ENCODE measurements around the gene TRIM29.

TRIM29 gene

DNA sequence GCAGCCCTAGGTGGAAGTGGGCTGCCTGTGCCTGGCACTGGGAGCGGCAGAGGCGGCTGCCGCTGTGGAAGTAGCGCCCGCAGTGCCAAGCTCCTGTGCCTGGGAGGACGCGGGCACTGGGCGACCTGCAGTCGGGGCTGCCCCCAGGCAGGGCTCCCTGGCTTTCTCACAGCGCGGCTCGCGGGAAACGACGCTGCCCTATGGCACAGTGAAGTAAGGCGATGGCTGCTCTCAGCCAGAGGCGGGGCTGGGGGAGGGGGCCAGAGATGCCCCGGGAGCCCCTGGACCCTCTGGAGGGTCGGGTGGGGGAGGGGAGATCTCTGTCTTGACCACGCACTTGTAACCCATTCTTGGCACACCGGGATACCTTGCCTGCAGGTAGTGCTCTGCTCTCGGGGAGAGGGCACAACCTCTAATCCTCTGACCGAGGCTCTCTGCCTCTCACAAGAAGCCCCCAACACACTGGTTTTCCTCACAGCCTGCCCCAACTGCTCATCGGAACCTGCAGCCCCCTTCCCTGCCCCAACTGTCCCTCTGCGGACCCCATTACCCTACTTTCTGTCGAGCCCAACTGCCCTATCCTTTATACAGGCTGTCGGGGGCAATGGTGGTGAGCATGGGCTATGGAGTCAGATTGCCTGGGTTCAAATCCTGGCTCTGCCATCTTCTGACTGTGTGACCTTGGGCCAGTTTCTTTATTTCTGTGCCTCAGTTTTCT lies 32.2 kb upstream of the TRIM29 start:
- Histone ChIP-seq H3K36me3 (ENCODE audit: control insufficient read depth in 1 of 2, insufficient read depth in 2 of 2, low read depth in 1 of 2, low read length in 2 of 2) (no peaks in the 10 kb centered on the region), H2BK15ac (ENCODE audit: low read depth, poor library complexity, severe bottlenecking) (no peak overlapping the region), H3K9me3 (ENCODE audit: control insufficient read depth, low read length) (peaks cover 6% of the 10 kb centered on the region), H3K18ac (ENCODE audit: low read depth in 1 of 2, low read length in 2 of 2) (no peak overlapping the region), H4K8ac (ENCODE audit: low read length) (no peak overlapping the region), H3K27ac (ENCODE audit: low read length, poor library complexity, severe bottlenecking) (no peak overlapping the region), H3K4me1 (ENCODE audit: control insufficient read depth, insufficient read depth, low read depth, low read length) (peaks cover 16% of the 10 kb centered on the region), H2BK120ac (ENCODE audit: low read depth, low read length) (no peak overlapping the region), H2AFZ (ENCODE audit: low read depth, low read length) (no peak overlapping the region), H3K4ac (ENCODE audit: low read depth in 1 of 2, low read length in 2 of 2) (peak overlapping the region in 1 of 2 experiments; percentile 25), H2BK12ac (ENCODE audit: low read length in 2 of 2) (no peak overlapping the region), H3K79me1 (replicated peaks; ENCODE audit: low read length, poor library complexity, severe bottlenecking) (no peaks in the 10 kb centered on the region), H2AK5ac (ENCODE audit: low read length, severe bottlenecking) (no peak overlapping the region), H2BK5ac (ENCODE audit: low read depth, low read length, poor library complexity, severe bottlenecking) (no peak overlapping the region), H3K9ac (ENCODE audit: low read length) (no peak overlapping the region), H3K4me3 (ENCODE audit: insufficient read depth in 1 of 2, low read depth in 1 of 2, low read length in 2 of 2) (no peak overlapping the region), H3K14ac (ENCODE audit: low read length in 2 of 2) (no peak overlapping the region), H3K23ac (ENCODE audit: low read length in 2 of 2) (no peak overlapping the region), H4K91ac (ENCODE audit: low read length) (no peak overlapping the region), H3K4me2 (ENCODE audit: low read length, poor library complexity, severe bottlenecking) (no peak overlapping the region), H3K27me3 (ENCODE audit: control insufficient read depth in 1 of 2, insufficient read depth in 1 of 2, low read length in 2 of 2) (peaks cover 43 to 67% of the 10 kb centered on the region in 2 experiments)
- no peak for DNase-seq
- 92% methylated on average over 24 of the region's 27 CpGs for WGBS

GRCh38 chr11:120168960-120169681 lies 31.2 kb upstream of the TRIM29 start:
- H3K9me3 ChIP-seq (ENCODE audit: control insufficient read depth, low read length), result peaks cover 10% of the 10 kb centered on the region
- peaks cover 47 to 62% of the 10 kb centered on the region in 2 experiments for H3K27me3 ChIP-seq (ENCODE audit: control insufficient read depth in 1 of 2, insufficient read depth in 1 of 2, low read length in 2 of 2)
- H2AFZ ChIP-seq (ENCODE audit: low read depth, low read length), result peak overlapping the region; percentile 49
- H2BK12ac ChIP-seq (ENCODE audit: low read length in 2 of 2), result peak overlapping the region in 1 of 2 experiments; percentile 84
- peak overlapping the region; percentile 67 for H2BK15ac ChIP-seq (ENCODE audit: low read depth, poor library complexity, severe bottlenecking)
- peak overlapping the region; percentile 11 to 44 for H3K4ac ChIP-seq (ENCODE audit: low read depth in 1 of 2, low read length in 2 of 2)
- peak overlapping the region; percentile 38 to 80 for H3K4me3 ChIP-seq (ENCODE audit: insufficient read depth in 1 of 2, low read depth in 1 of 2, low read length in 2 of 2)
- H3K23ac ChIP-seq (ENCODE audit: low read length in 2 of 2), result no peak overlapping the region
- peak overlapping the region; percentile 63 to 75 for H3K18ac ChIP-seq (ENCODE audit: low read depth in 1 of 2, low read length in 2 of 2)
- H3K4me1 ChIP-seq (ENCODE audit: control insufficient read depth, insufficient read depth, low read depth, low read length), result peaks cover 16% of the 10 kb centered on the region
- no peaks in the 10 kb centered on the region for H3K79me1 ChIP-seq (replicated peaks; ENCODE audit: low read length, poor library complexity, severe bottlenecking)
- no peaks in the 10 kb centered on the region for H3K36me3 ChIP-seq (ENCODE audit: control insufficient read depth in 1 of 2, insufficient read depth in 2 of 2, low read depth in 1 of 2, low read length in 2 of 2)
- peak overlapping the region; percentile 76 for H3K9ac ChIP-seq (ENCODE audit: low read length)
- peak overlapping the region in 1 of 2 experiments; percentile 62 for H3K14ac ChIP-seq (ENCODE audit: low read length in 2 of 2)
- 5% methylated on average over 43 of the region's 71 CpGs for WGBS
- no peak overlapping the region for H3K27ac ChIP-seq (ENCODE audit: low read length, poor library complexity, severe bottlenecking)
- peak; percentile 68 for DNase-seq
- H3K4me2 ChIP-seq (ENCODE audit: low read length, poor library complexity, severe bottlenecking), result peak overlapping the region; percentile 87
- no peak overlapping the region for H2BK120ac ChIP-seq (ENCODE audit: low read depth, low read length)
- no peak overlapping the region for H2BK5ac ChIP-seq (ENCODE audit: low read depth, low read length, poor library complexity, severe bottlenecking)
- H2AK5ac ChIP-seq (ENCODE audit: low read length, severe bottlenecking), result no peak overlapping the region
- peak overlapping the region; percentile 94 for H4K8ac ChIP-seq (ENCODE audit: low read length)
- H4K91ac ChIP-seq (ENCODE audit: low read length), result peak overlapping the region; percentile 65

DNA sequence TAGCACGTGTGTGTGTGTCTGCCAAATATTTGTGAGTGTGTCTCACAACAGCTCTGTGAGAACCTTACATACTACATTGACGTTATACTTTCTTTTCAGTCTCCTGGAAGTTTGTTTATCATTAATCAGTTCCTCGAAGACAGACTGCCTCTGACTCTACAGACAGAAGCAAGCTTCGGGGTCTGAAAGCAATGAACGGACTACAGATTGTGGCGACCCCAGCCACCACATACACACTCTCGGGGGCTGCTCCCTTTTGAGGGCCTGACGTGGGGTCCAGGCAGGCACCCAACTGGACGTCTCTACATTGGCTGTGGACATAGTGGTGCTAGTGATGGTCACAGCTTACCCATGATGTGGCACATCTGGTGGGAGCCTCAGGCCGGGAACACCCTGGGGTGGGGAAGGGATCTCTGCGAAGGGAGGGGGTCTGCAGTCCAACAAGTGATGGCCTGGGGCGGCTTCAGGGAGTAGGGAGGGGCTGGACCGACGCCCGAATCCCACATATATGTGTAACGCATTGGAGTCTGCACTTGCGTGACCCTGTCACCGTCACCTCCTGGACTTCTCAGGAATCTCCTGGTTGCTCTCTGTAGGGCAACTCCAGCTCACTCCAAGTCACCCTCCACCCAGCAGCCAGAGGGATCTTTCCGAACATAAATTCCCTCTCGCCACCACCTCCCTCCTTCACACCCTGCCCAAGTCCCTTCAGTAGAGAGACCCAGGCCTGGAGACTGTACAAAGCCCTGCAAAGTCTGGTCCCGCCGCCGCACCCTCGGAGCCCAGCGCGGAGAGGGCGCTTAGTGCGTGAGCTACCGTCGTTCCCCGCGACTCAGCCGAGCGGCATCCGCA lies 30.4 kb upstream of the TRIM29 start:
- no peak overlapping the region for H2AK5ac ChIP-seq (ENCODE audit: low read length, severe bottlenecking)
- no peak overlapping the region for H4K91ac ChIP-seq (ENCODE audit: low read length)
- H2BK5ac ChIP-seq (ENCODE audit: low read depth, low read length, poor library complexity, severe bottlenecking), result no peak overlapping the region
- peak overlapping the region; percentile 87 for H3K4me2 ChIP-seq (ENCODE audit: low read length, poor library complexity, severe bottlenecking)
- DNase-seq, result no peak
- no peak overlapping the region for H3K14ac ChIP-seq (ENCODE audit: low read length in 2 of 2)
- no peaks in the 10 kb centered on the region for H3K36me3 ChIP-seq (ENCODE audit: control insufficient read depth in 1 of 2, insufficient read depth in 2 of 2, low read depth in 1 of 2, low read length in 2 of 2)
- H4K8ac ChIP-seq (ENCODE audit: low read length), result peak overlapping the region; percentile 68
- H3K27ac ChIP-seq (ENCODE audit: low read length, poor library complexity, severe bottlenecking), result no peak overlapping the region
- H2BK12ac ChIP-seq (ENCODE audit: low read length in 2 of 2), result peak overlapping the region in 1 of 2 experiments; percentile 15
- H3K4me1 ChIP-seq (ENCODE audit: control insufficient read depth, insufficient read depth, low read depth, low read length), result peaks cover 16% of the 10 kb centered on the region
- no peak overlapping the region for H3K23ac ChIP-seq (ENCODE audit: low read length in 2 of 2)
- H3K4me3 ChIP-seq (ENCODE audit: insufficient read depth in 1 of 2, low read depth in 1 of 2, low read length in 2 of 2), result peak overlapping the region; percentile 38 to 80
- no peaks in the 10 kb centered on the region for H3K79me1 ChIP-seq (replicated peaks; ENCODE audit: low read length, poor library complexity, severe bottlenecking)
- H2AFZ ChIP-seq (ENCODE audit: low read depth, low read length), result peak overlapping the region; percentile 7
- peaks cover 47 to 54% of the 10 kb centered on the region in 2 experiments for H3K27me3 ChIP-seq (ENCODE audit: control insufficient read depth in 1 of 2, insufficient read depth in 1 of 2, low read length in 2 of 2)
- WGBS, result 43% methylated on average over 34 of the region's 35 CpGs
- peak overlapping the region; percentile 76 for H3K9ac ChIP-seq (ENCODE audit: low read length)
- peaks cover 10% of the 10 kb centered on the region for H3K9me3 ChIP-seq (ENCODE audit: control insufficient read depth, low read length)
- no peak overlapping the region for H2BK120ac ChIP-seq (ENCODE audit: low read depth, low read length)
- no peak overlapping the region for H2BK15ac ChIP-seq (ENCODE audit: low read depth, poor library complexity, severe bottlenecking)
- peak overlapping the region in 1 of 2 experiments; percentile 46 for H3K18ac ChIP-seq (ENCODE audit: low read depth in 1 of 2, low read length in 2 of 2)
- no peak overlapping the region for H3K4ac ChIP-seq (ENCODE audit: low read depth in 1 of 2, low read length in 2 of 2)
